K562 (cell line): ENCODE measurements around the gene CNKSR1. TPM values are rescaled to one million over a fixed set of nuclear protein-coding genes. Genes with fewer than 3 reads are reported as not detected.

ENCODE experiments used
- ADNP ChIP-seq: fragments of 200-800 bp; sonication (Bioruptor generic); IDR thresholded peaks from 2 replicates; pipeline ENCODE4 v1.6.1; 2016; ENCODE audit warnings: missing genetic modification characterization, missing compliant biosample characterization
- ARHGAP35 ChIP-seq: fragments of 450-650 bp; IDR thresholded peaks from 2 replicates; pipeline ENCODE4 v1.6.1; 2018; ENCODE audit not compliant: partially characterized antibody
- CHD4 ChIP-seq: fragments of 200-600 bp; sonication (generic); IDR thresholded peaks from 3 replicates; pipeline ENCODE4 v1.6.1; 2012; ENCODE audit warnings: low read depth, mild to moderate bottlenecking, mixed read lengths, low read length, inconsistent platforms; ENCODE audit not compliant: insufficient read depth, insufficient replicate concordance, poor library complexity, severe bottlenecking
- DPF2 ChIP-seq: fragments of 450-650 bp; IDR thresholded peaks from 2 replicates; pipeline ENCODE4 v1.6.1; 2016
- GTF2F1 ChIP-seq: IDR thresholded peaks from 2 replicates; pipeline ENCODE4 v1.6.1; 2011; ENCODE audit warnings: low read depth, low read length, improper control_type of control experiment
- JUNB ChIP-seq: fragments of 450-650 bp; formaldehyde crosslinking; conservative IDR thresholded peaks from 2 replicates; pipeline ENCODE4 v1.4.0; 2020; ENCODE audit warnings: mild to moderate bottlenecking
- KAT7 ChIP-seq: sonication (generic); formaldehyde crosslinking; IDR thresholded peaks from 2 replicates; pipeline ENCODE4 v1.8.0; 2022; ENCODE audit warnings: missing genetic modification reagents, mild to moderate bottlenecking, borderline replicate concordance
- KLF1 ChIP-seq: fragments of 450-650 bp; IDR thresholded peaks from 2 replicates; pipeline ENCODE4 v1.6.1; 2016; ENCODE audit warnings: missing genetic modification characterization, missing compliant biosample characterization
- NELFE ChIP-seq: IDR thresholded peaks from 2 replicates; pipeline ENCODE4 v1.6.1; 2011; ENCODE audit warnings: mild to moderate bottlenecking; ENCODE audit not compliant: insufficient read depth, insufficient read length
- PCBP2 ChIP-seq: fragments of 200-400 bp; formaldehyde crosslinking; IDR thresholded peaks from 2 replicates; pipeline ENCODE4 v1.6.1; 2018; ENCODE audit warnings: low read length, low read depth, mild to moderate bottlenecking, moderate library complexity; ENCODE audit not compliant: poor library complexity, severe bottlenecking
- PHTF2 ChIP-seq: fragments of 250-450 bp; sonication (Bioruptor Pico); IDR thresholded peaks from 2 replicates; pipeline ENCODE4 v1.5.0; 2021; ENCODE audit warnings: mild to moderate bottlenecking
- PML ChIP-seq: IDR thresholded peaks from 2 replicates; pipeline ENCODE4 v1.6.1; 2012; ENCODE audit warnings: low read length, inconsistent platforms
- SREBF2 ChIP-seq: sonication (generic); formaldehyde crosslinking; IDR thresholded peaks from 2 replicates; pipeline ENCODE4 v1.4.0; 2020; ENCODE audit warnings: mild to moderate bottlenecking, missing genetic modification reagents
- SRSF3 ChIP-seq: fragments of 200-400 bp; formaldehyde crosslinking; IDR thresholded peaks from 2 replicates; pipeline ENCODE4 v1.6.1; 2016; ENCODE audit warnings: mild to moderate bottlenecking, low read length, moderate library complexity; ENCODE audit not compliant: insufficient read depth
- ZBTB7A ChIP-seq: IDR thresholded peaks from 2 replicates; pipeline ENCODE4 v1.6.1; 2011; ENCODE audit warnings: low read depth, mild to moderate bottlenecking, low read length, moderate library complexity, borderline replicate concordance; ENCODE audit not compliant: control insufficient read depth
- ZNF217 ChIP-seq: sonication (generic); formaldehyde crosslinking; IDR thresholded peaks from 2 replicates; pipeline ENCODE4 v1.8.0; 2022; ENCODE audit warnings: mild to moderate bottlenecking, missing genetic modification reagents
- ZNF263 ChIP-seq: sonication (generic); formaldehyde crosslinking; IDR thresholded peaks from 2 replicates; pipeline ENCODE4 v1.8.0; 2022; ENCODE audit warnings: mild to moderate bottlenecking, missing genetic modification reagents, borderline replicate concordance
- ZNF311 ChIP-seq: fragments of 250-450 bp; sonication (Bioruptor Pico); IDR thresholded peaks from 2 replicates; pipeline ENCODE4 v1.4.0; 2020; ENCODE audit warnings: mild to moderate bottlenecking, moderate library complexity
- ZNF76 ChIP-seq: fragments of 250-450 bp; sonication (Bioruptor Pico); IDR thresholded peaks from 2 replicates; pipeline ENCODE4 v1.4.0; 2020; ENCODE audit warnings: mild to moderate bottlenecking, moderate library complexity, borderline replicate concordance
- polyA plus RNA-seq, 8 experiments: library from polyadenylated mRNA; depleted of rRNA in 4 of 8; stranded (reverse) in 5 of 8; unstranded in 3 of 8; fragments of >200 nt; fragmentation: Nextera tagmentation in 2 of 8; fragmentation: Illumina TruSeq in 1 of 8; extraction: Ambion mirVana in 2 of 8; extraction: Trizol in 1 of 8; gene quantifications; 2 replicates each; pipeline versions ENCODE4 v1.2.1 to v1.2.3, GENCODE V29; 2011 to 2014; ENCODE audit warnings: inconsistent platforms in 1 of 8, missing spikeins in 1 of 8
- total RNA-seq, 7 experiments: library from RNA; depleted of rRNA in 6 of 7; stranded (reverse); fragments of >200 nt in 6 of 7; fragmentation: Illumina TruSeq in 2 of 7; extraction: Trizol in 2 of 7; gene quantifications; 2 replicates each; pipeline versions ENCODE4 v1.2.1 to v1.2.3, GENCODE V29; 2011 to 2021; ENCODE audit warnings: low replicate concordance in 1 of 7
- TF ChIP-seq, protein P1 (sequence below): fragments of 250-450 bp; sonication (Bioruptor Pico); IDR thresholded peaks from 2 replicates; pipeline ENCODE4 v1.8.0; 2021; ENCODE audit warnings: borderline replicate concordance, mild to moderate bottlenecking, moderate library complexity; ENCODE audit not compliant: poor library complexity, severe bottlenecking
- TF ChIP-seq, protein P2 (sequence below): fragments of 250-450 bp; sonication (Bioruptor Pico); IDR thresholded peaks from 2 replicates; pipeline ENCODE4 v1.8.0; 2022; ENCODE audit warnings: inconsistent platforms, mild to moderate bottlenecking, moderate library complexity, borderline replicate concordance
- TF ChIP-seq, protein P3 (sequence below): sonication (generic); formaldehyde crosslinking; IDR thresholded peaks from 2 replicates; pipeline ENCODE4 v1.8.1; 2022; ENCODE audit warnings: missing genetic modification reagents
- TF ChIP-seq, protein P4 (sequence below): fragments of 450-650 bp; IDR thresholded peaks from 2 replicates; pipeline ENCODE4 v1.6.1; 2018; ENCODE audit warnings: mild to moderate bottlenecking, low read depth; ENCODE audit not compliant: partially characterized antibody

Gene CNKSR1
- total and polyA plus RNA-seq, 9 of the 15 experiments (the other 6 are each of a cell fraction or from before 2014, with no cell fraction given): 0.03 to 2.8 (median 1.1) TPM

DNA sequence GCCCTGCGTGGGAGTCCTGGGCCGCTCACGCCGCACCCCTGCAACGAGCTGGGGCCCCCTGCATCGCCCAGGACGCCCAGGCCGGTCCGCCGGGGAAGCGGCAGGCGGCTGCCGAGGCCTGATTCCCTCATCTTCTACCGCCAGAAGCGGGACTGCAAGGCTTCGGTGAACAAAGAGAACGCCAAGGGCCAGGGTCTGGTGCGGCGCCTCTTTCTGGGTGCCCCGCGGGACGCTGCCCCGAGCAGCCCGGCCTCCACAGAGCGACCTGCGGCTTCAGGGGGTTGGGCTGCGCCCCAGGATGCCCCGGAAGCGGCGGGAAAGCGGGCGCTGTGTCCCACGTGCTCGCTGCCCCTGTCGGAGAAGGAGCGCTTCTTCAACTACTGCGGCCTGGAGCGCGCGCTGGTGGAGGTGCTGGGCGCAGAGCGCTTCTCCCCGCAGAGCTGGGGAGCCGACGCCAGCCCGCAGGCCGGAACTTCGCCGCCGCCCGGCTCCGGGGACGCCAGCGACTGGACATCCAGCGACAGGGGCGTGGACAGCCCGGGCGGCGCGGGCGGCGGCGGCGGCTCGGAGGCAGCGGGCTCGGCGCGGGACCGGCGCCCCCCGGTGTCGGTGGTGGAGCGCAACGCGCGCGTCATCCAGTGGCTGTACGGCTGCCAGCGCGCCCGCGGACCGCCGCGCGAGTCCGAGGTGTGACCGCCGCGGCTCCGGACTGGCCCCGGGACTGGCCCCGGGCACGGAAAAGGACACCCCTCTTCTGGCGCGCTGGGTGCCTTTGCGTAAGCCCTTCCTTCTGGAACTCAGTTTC is 15.7 kb upstream of the CNKSR1 start (continued):
- TF ChIP-seq GTF2F1: no peak
- TF ChIP-seq PHTF2 (CRISPR knock-in tag): no peak
- no peak for TF ChIP-seq NELFE
- TF ChIP-seq PCBP2: no peak
- no peak for TF ChIP-seq CHD4
- TF ChIP-seq ARHGAP35: no peak
- no peak for TF ChIP-seq SREBF2
- peak; percentile 71; the same call in 1 of the 2 replicates for TF ChIP-seq ZBTB7A
- TF ChIP-seq KLF1 (tag): peak; percentile 66; the same call in 1 of the 2 replicates
- TF ChIP-seq, protein P1, sequence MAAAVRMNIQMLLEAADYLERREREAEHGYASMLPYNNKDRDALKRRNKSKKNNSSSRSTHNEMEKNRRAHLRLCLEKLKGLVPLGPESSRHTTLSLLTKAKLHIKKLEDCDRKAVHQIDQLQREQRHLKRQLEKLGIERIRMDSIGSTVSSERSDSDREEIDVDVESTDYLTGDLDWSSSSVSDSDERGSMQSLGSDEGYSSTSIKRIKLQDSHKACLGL (CRISPR knock-in tag): peak; percentile 59
- TF ChIP-seq KAT7 (CRISPR knock-in tag): no peak
- TF ChIP-seq, protein P2, sequence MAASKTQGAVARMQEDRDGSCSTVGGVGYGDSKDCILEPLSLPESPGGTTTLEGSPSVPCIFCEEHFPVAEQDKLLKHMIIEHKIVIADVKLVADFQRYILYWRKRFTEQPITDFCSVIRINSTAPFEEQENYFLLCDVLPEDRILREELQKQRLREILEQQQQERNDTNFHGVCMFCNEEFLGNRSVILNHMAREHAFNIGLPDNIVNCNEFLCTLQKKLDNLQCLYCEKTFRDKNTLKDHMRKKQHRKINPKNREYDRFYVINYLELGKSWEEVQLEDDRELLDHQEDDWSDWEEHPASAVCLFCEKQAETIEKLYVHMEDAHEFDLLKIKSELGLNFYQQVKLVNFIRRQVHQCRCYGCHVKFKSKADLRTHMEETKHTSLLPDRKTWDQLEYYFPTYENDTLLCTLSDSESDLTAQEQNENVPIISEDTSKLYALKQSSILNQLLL (CRISPR knock-in tag): no peak
- no peak for TF ChIP-seq SRSF3
- TF ChIP-seq, protein P3, sequence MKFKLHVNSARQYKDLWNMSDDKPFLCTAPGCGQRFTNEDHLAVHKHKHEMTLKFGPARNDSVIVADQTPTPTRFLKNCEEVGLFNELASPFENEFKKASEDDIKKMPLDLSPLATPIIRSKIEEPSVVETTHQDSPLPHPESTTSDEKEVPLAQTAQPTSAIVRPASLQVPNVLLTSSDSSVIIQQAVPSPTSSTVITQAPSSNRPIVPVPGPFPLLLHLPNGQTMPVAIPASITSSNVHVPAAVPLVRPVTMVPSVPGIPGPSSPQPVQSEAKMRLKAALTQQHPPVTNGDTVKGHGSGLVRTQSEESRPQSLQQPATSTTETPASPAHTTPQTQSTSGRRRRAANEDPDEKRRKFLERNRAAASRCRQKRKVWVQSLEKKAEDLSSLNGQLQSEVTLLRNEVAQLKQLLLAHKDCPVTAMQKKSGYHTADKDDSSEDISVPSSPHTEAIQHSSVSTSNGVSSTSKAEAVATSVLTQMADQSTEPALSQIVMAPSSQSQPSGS: no peak
- no peak for TF ChIP-seq JUNB (CRISPR knock-in tag)
- TF ChIP-seq, protein P4, sequence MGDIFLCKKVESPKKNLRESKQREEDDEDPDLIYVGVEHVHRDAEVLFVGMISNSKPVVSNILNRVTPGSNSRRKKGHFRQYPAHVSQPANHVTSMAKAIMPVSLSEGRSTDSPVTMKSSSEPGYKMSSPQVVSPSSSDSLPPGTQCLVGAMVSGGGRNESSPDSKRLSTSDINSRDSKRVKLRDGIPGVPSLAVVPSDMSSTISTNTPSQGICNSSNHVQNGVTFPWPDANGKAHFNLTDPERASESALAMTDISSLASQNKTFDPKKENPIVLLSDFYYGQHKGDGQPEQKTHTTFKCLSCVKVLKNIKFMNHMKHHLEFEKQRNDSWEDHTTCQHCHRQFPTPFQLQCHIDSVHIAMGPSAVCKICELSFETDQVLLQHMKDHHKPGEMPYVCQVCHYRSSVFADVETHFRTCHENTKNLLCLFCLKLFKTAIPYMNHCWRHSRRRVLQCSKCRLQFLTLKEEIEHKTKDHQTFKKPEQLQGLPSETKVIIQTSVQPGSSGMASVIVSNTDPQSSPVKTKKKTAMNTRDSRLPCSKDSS: no peak
- TF ChIP-seq ZNF263 (CRISPR knock-in tag): peak; percentile 82
- TF ChIP-seq ZNF311 (CRISPR knock-in tag): 0 out of 2 replicates have a peak, but pooled peaks have one; percentile 39
- 0 out of 2 replicates have a peak, but pooled peaks have one; percentile 61 for TF ChIP-seq ZNF76 (CRISPR knock-in tag)
- no peak for TF ChIP-seq ADNP (tag)
- TF ChIP-seq DPF2: peak; percentile 23; the same call in 1 of the 2 replicates
- TF ChIP-seq PML: 0 out of 2 replicates have a peak, but pooled peaks have one; percentile 31
- TF ChIP-seq ZNF217 (CRISPR knock-in tag): no peak
